Tongue (tissue), 2 donors: ENCODE measurements around the gene SLC35B1. TPM values are rescaled to one million over a fixed set of nuclear protein-coding genes. Genes with fewer than 3 reads are reported as not detected.
"Not testable (repeated sequence)": the region's sequence is repeated elsewhere in the genome, so short reads cannot be mapped to it uniquely, and the experiment has no call there.

Experiments used
- DNase-seq: peaks from one replicate; pipeline ENCODE4 v3.0.0-alpha.2; 2015
- total RNA-seq: library from RNA; depleted of rRNA; stranded (reverse); fragments of >200 nt; gene quantifications from one replicate; pipeline ENCODE4 v1.2.3, GENCODE V29; 2014

SLC35B1 gene
- total RNA-seq, 1 donor from 2014 or later, result 41.6 TPM

- no peak for DNase-seq
These were observed 27.0 kb upstream of the SLC35B1 start for GRCh38 chr17:49734515-49735490.

- DNase-seq, result no peak
These were observed 23.7 kb upstream of the SLC35B1 start for GRCh38 chr17:49731435-49731831.

GRCh38 chr17:49730785-49731434 is 23.1 kb upstream of the SLC35B1 start:
- DNase-seq, result no peak

GRCh38 chr17:49730078-49730784 is 22.5 kb upstream of the SLC35B1 start:
- peak; percentile 86 for DNase-seq

- DNase-seq, result peak; percentile 75
These were observed 21.3 kb upstream of the SLC35B1 start for GRCh38 chr17:49729069-49729468.

GRCh38 chr17:49728425-49728824 is 20.7 kb upstream of the SLC35B1 start:
- DNase-seq, result no peak

- DNase-seq, result peak; percentile 95
These were observed 19.6 kb upstream of the SLC35B1 start for GRCh38 chr17:49727380-49727779.

- DNase-seq, result no peak
These were observed 17.8 kb upstream of the SLC35B1 start for GRCh38 chr17:49725452-49726130.

GRCh38 chr17:49724552-49724951 is 16.8 kb upstream of the SLC35B1 start:
- DNase-seq, result not testable (repeated sequence)

GRCh38 chr17:49723423-49723822 is 15.7 kb upstream of the SLC35B1 start:
- DNase-seq, result peak; percentile 96

GRCh38 chr17:49722066-49722465 is 14.3 kb upstream of the SLC35B1 start:
- no peak for DNase-seq

- DNase-seq, result no peak
These were observed 9.7 kb upstream of the SLC35B1 start for GRCh38 chr17:49717371-49717861.

- no peak for DNase-seq
These were observed 9.1 kb upstream of the SLC35B1 start for GRCh38 chr17:49716668-49717364.

- no peak for DNase-seq
These were observed 8.0 kb upstream of the SLC35B1 start for GRCh38 chr17:49715717-49716279.

- no peak for DNase-seq
These were observed 7.5 kb upstream of the SLC35B1 start for GRCh38 chr17:49715216-49715615.

- no peak for DNase-seq
These were observed 885 bp upstream of the SLC35B1 start for GRCh38 chr17:49708515-49709183.

- DNase-seq, result no peak
These were observed 537 bp downstream of the SLC35B1 start for GRCh38 chr17:49707246-49707607.

- no peak for DNase-seq
These were observed 2.5 kb downstream of the SLC35B1 start for GRCh38 chr17:49705254-49705653.

- DNase-seq, result peak; percentile 32
These were observed 4.0 kb downstream of the SLC35B1 start for GRCh38 chr17:49703557-49704277.

- no peak for DNase-seq
These were observed 6.8 kb downstream of the SLC35B1 start for GRCh38 chr17:49700960-49701359.
